H1 (cell line): ENCODE measurements around the gene TEX35.
"Not testable (repeated sequence)": the region's sequence is repeated elsewhere in the genome, so short reads cannot be mapped to it uniquely, and the experiment has no call there.

ENCODE experiments used
- CEBPB ChIP-seq: IDR thresholded peaks from 2 replicates; pipeline ENCODE4 v1.6.1; 2012; ENCODE audit warnings: low read depth, low read length
- CHD1 ChIP-seq: IDR thresholded peaks from 2 replicates; pipeline ENCODE4 v1.6.1; 2012; ENCODE audit warnings: low read depth, low read length, improper control_type of control experiment
- EZH2 ChIP-seq: fragments of 200-600 bp; sonication (generic); IDR thresholded peaks from 2 replicates; pipeline ENCODE4 v1.7.1; 2012; ENCODE audit warnings: low read depth, mild to moderate bottlenecking, moderate library complexity, low read length, inconsistent platforms; ENCODE audit not compliant: severe bottlenecking
- PHF8 ChIP-seq: fragments of 200-600 bp; sonication (generic); conservative IDR thresholded peaks from 2 replicates; pipeline ENCODE4 v1.7.1; 2012; ENCODE audit warnings: low read depth, mild to moderate bottlenecking, inconsistent platforms, low read length, moderate library complexity
- SUZ12 ChIP-seq: fragments of 200-600 bp; sonication (generic); IDR thresholded peaks from 2 replicates; pipeline ENCODE4 v1.6.1; 2012; ENCODE audit warnings: mild to moderate bottlenecking, inconsistent platforms, low read length, moderate library complexity, mixed read lengths
- TAF1 ChIP-seq: IDR thresholded peaks from 2 replicates; pipeline ENCODE4 v1.6.1; 2011; ENCODE audit warnings: mild to moderate bottlenecking, low read depth, low read length
- TF ChIP-seq, protein P1 (sequence below), 3 experiments: IDR thresholded peaks; 1 replicate in 2 of 3; 2 replicates in 1 of 3; pipeline versions ENCODE4 v1.5.1 to v1.6.1; 2011; ENCODE audit warnings: low read length in 3 of 3, mild to moderate bottlenecking in 3 of 3, inconsistent platforms in 2 of 3, low read depth in 1 of 3, moderate library complexity in 1 of 3; ENCODE audit not compliant: insufficient read depth in 1 of 3; ENCODE audit errors: control extremely low read depth in 1 of 3
- TF ChIP-seq, protein P2 (sequence below): IDR thresholded peaks from 2 replicates; pipeline ENCODE4 v1.6.1; 2011; ENCODE audit warnings: low read depth, mild to moderate bottlenecking, low read length; ENCODE audit not compliant: insufficient read depth

DNA sequence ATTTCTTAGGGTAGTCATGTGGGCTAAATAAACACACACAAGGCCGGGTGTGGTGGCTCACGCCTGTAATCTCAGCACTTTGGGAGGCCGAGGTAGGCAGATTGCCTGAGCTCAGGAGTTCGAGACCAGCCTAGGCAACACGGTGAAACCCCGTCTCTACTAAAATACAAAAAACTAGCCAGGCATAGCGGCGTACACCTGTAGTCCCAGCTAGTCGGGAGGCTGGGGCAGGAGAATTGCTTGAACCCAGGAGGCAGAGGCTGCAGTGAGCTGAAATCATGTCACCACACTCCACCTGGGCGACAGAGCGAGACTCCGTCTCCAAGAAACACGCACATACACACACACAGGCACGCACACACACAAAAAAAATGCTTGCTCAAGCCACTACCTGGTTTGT lies 9.6 kb upstream of the TEX35 start:
- TF ChIP-seq SUZ12, EZH2, PHF8, TAF1, CHD1, CEBPB: not testable (repeated sequence)
- TF ChIP-seq, protein P1, sequence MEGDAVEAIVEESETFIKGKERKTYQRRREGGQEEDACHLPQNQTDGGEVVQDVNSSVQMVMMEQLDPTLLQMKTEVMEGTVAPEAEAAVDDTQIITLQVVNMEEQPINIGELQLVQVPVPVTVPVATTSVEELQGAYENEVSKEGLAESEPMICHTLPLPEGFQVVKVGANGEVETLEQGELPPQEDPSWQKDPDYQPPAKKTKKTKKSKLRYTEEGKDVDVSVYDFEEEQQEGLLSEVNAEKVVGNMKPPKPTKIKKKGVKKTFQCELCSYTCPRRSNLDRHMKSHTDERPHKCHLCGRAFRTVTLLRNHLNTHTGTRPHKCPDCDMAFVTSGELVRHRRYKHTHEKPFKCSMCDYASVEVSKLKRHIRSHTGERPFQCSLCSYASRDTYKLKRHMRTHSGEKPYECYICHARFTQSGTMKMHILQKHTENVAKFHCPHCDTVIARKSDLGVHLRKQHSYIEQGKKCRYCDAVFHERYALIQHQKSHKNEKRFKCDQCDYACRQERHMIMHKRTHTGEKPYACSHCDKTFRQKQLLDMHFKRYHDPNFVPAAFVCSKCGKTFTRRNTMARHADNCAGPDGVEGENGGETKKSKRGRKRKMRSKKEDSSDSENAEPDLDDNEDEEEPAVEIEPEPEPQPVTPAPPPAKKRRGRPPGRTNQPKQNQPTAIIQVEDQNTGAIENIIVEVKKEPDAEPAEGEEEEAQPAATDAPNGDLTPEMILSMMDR (IDR thresholded peaks at IDR 0.05; ENCODE audit: control extremely low read depth in 1 of 3, insufficient read depth in 1 of 3, low read depth in 1 of 3, low read length in 3 of 3): not testable (repeated sequence)
- TF ChIP-seq, protein P2, sequence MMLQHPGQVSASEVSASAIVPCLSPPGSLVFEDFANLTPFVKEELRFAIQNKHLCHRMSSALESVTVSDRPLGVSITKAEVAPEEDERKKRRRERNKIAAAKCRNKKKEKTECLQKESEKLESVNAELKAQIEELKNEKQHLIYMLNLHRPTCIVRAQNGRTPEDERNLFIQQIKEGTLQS: not testable (repeated sequence)
